ENCODE measurements around the gene LILRB1.
"Not testable (repeated sequence)": the region's sequence is repeated elsewhere in the genome, so short reads cannot be mapped to it uniquely, and the experiment has no call there.

LILRB1 gene

GRCh38 chr19:54624934-54625730 is 5.2 kb upstream of the LILRB1 start:
- DNase-seq = not testable (repeated sequence)

GRCh38 chr19:54626757-54627156 is 3.5 kb upstream of the LILRB1 start:
- DNase-seq = no peak

- DNase-seq = not testable (repeated sequence)
Measured at GRCh38 chr19:54627912-54628311, 2.4 kb upstream of the LILRB1 start.

- no peak for DNase-seq
Measured at GRCh38 chr19:54630782-54631181, 498 bp downstream of the LILRB1 start.

GRCh38 chr19:54631489-54632337 is 1.4 kb downstream of the LILRB1 start:
- not testable (repeated sequence) for DNase-seq

- not testable (repeated sequence) for DNase-seq
Measured at GRCh38 chr19:54632517-54632916, 2.2 kb downstream of the LILRB1 start.

GRCh38 chr19:54633401-54633800 is 3.1 kb downstream of the LILRB1 start:
- no peak for DNase-seq

GRCh38 chr19:54636081-54636480 is 5.8 kb downstream of the LILRB1 start:
- DNase-seq = not testable (repeated sequence)

GRCh38 chr19:54638683-54639082 is 8.4 kb downstream of the LILRB1 start:
- no peak for DNase-seq

- DNase-seq = not testable (repeated sequence)
Measured at GRCh38 chr19:54642953-54643352, 12.7 kb downstream of the LILRB1 start.

- DNase-seq = not testable (repeated sequence)
Measured at GRCh38 chr19:54643583-54643982, 13.3 kb downstream of the LILRB1 start.

- DNase-seq = no peak
Measured at GRCh38 chr19:54644056-54644455, 13.8 kb downstream of the LILRB1 start.

- no peak for DNase-seq
Measured at GRCh38 chr19:54646331-54646841, 16.1 kb downstream of the LILRB1 start.

- no peak for DNase-seq
Measured at GRCh38 chr19:54648129-54648528, 17.8 kb downstream of the LILRB1 start.

- no peak for DNase-seq
Measured at GRCh38 chr19:54650108-54650655, 19.9 kb downstream of the LILRB1 start.

- no peak for DNase-seq
Measured at GRCh38 chr19:54653181-54653809, 23.0 kb downstream of the LILRB1 start.

- DNase-seq = no peak
Measured at GRCh38 chr19:54654447-54655321, 24.4 kb downstream of the LILRB1 start.

- no peak for DNase-seq
Measured at GRCh38 chr19:54659300-54659699, 29.0 kb downstream of the LILRB1 start.

- no peak for DNase-seq
Measured at GRCh38 chr19:54660306-54660705, 30.0 kb downstream of the LILRB1 start.

GRCh38 chr19:54660964-54661363 is 30.7 kb downstream of the LILRB1 start:
- no peak for DNase-seq

- DNase-seq = no peak
Measured at GRCh38 chr19:54661846-54662481, 31.7 kb downstream of the LILRB1 start.

Measured in NCI-H2029 (cell line).